Measurements from ENCODE around the gene COX7C. TPM values are rescaled to one million over a fixed set of nuclear protein-coding genes. Genes with fewer than 3 reads are reported as not detected.
"Not testable (repeated sequence)": the region's sequence is repeated elsewhere in the genome, so short reads cannot be mapped to it uniquely, and the experiment has no call there.

The COX7C gene
- polyA plus RNA-seq, 3 donors, result 1,071 to 1,153 (median 1,144) TPM

GRCh38 chr5:86660771-86661170, 43.0 kb downstream of the COX7C start:
- DNase-seq (ENCODE audit: low read depth in 3 of 3, low spot score in 2 of 3), result not testable (repeated sequence)

- DNase-seq (ENCODE audit: low read depth in 3 of 3, low spot score in 2 of 3), result no peak
Measured at GRCh38 chr5:86664173-86664572, 46.4 kb downstream of the COX7C start.

GRCh38 chr5:86665984-86666760, 48.4 kb downstream of the COX7C start:
- DNase-seq (ENCODE audit: low read depth in 3 of 3, low spot score in 2 of 3), result no peak

GRCh38 chr5:86666981-86667380, 49.2 kb downstream of the COX7C start:
- DNase-seq (ENCODE audit: low read depth in 3 of 3, low spot score in 2 of 3), result no peak
